Stimulated activated CD8-positive, alpha-beta memory T cell treated with anti-CD3 and anti-CD28 coated beads, Interleukin-15, amount 100 ng/mL, for 1 hour (primary cell): Measurements from ENCODE around the gene DOK5.

ENCODE experiments used
- DNase-seq: peaks from one replicate; pipeline ENCODE4 v3.0.0-alpha.2; 2020; ENCODE audit warnings: low read depth

DOK5 gene

GRCh38 chr20:54559890-54560289 lies 84.5 kb downstream of the DOK5 start:
- DNase-seq = no peak

GRCh38 chr20:54560357-54560756 lies 85.0 kb downstream of the DOK5 start:
- DNase-seq = no peak

- no peak for DNase-seq
These were observed 89.9 kb downstream of the DOK5 start for GRCh38 chr20:54565255-54565654.

- DNase-seq = no peak
These were observed 90.8 kb downstream of the DOK5 start for GRCh38 chr20:54566031-54566688.

GRCh38 chr20:54570561-54570960 lies 95.2 kb downstream of the DOK5 start:
- DNase-seq = no peak

- no peak for DNase-seq
These were observed 97.5 kb downstream of the DOK5 start for GRCh38 chr20:54572665-54573435.

GRCh38 chr20:54573838-54574237 lies 98.4 kb downstream of the DOK5 start:
- DNase-seq = no peak

GRCh38 chr20:54576518-54576917 lies 101.1 kb downstream of the DOK5 start:
- no peak for DNase-seq

- no peak for DNase-seq
These were observed 102.2 kb downstream of the DOK5 start for GRCh38 chr20:54577637-54578036.

- no peak for DNase-seq
These were observed 109.8 kb downstream of the DOK5 start for GRCh38 chr20:54585217-54585616.

- no peak for DNase-seq
These were observed 112.0 kb downstream of the DOK5 start for GRCh38 chr20:54587408-54587807.

GRCh38 chr20:54589402-54590030 lies 114.1 kb downstream of the DOK5 start:
- no peak for DNase-seq

- no peak for DNase-seq
These were observed 115.5 kb downstream of the DOK5 start for GRCh38 chr20:54590856-54591255.

GRCh38 chr20:54596651-54597050 lies 121.3 kb downstream of the DOK5 start:
- no peak for DNase-seq

- no peak for DNase-seq
These were observed 123.0 kb downstream of the DOK5 start for GRCh38 chr20:54598352-54598751.

- DNase-seq = no peak
These were observed 125.2 kb downstream of the DOK5 start for GRCh38 chr20:54600634-54601033.

GRCh38 chr20:54601831-54602515 lies 126.6 kb downstream of the DOK5 start:
- no peak for DNase-seq

GRCh38 chr20:54605319-54605718 lies 129.9 kb downstream of the DOK5 start:
- DNase-seq = no peak

GRCh38 chr20:54606380-54606779 lies 131.0 kb downstream of the DOK5 start:
- DNase-seq = no peak

GRCh38 chr20:54608039-54608745 lies 132.8 kb downstream of the DOK5 start:
- DNase-seq = no peak

- no peak for DNase-seq
These were observed 133.6 kb downstream of the DOK5 start for GRCh38 chr20:54608943-54609342.
